ENCODE results near the gene C3orf49. TPM values are rescaled to one million over a fixed set of nuclear protein-coding genes. Genes with fewer than 3 reads are reported as not detected.
A peak's percentile ranks its signal among the peaks of the same experiment; 100 is the strongest.

Gene C3orf49, protein sequence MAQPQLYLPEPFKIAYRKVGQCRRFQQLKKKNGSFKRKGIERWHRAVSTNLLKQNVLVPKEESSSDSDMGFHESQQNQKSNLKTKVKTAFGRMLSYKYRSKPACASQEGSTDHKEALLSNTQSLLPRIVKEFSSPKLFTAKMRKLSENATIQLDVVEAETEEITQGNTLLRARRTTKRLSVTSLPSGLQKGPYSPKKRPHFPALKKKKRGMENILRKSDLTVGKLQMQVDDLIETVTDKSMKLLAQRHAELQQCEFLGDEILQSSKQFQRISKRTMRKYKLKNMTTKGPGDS
- not detected for total RNA-seq

DNA sequence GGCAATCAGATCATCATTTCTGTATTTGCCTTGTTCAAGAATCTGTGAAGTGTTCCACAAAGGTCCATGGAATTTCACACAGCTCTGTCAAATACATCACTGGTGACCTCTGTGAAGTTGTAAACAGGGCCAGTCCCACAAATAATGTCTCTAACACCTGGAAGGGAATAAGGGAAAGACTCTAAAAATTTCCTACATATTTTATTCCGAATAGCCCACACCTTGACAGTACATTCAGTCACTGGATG lies at the start of gene C3orf49:
C3orf49 (plus strand) TSS at position 149 of the 248 bp plus-strand sequence. CDS start 173 bp downstream, outside the sequence.
- no peak for TF ChIP-seq POLR2AphosphoS5 (IDR thresholded peaks at IDR 0.05)
- TF ChIP-seq POLR2A (IDR thresholded peaks at IDR 0.05) = no peak
- no peak for TF ChIP-seq CTCF (IDR thresholded peaks at IDR 0.05)
- WGBS = 93% methylated on average over 1 of the region's 1 CpG
- H3K27ac ChIP-seq = no peak within 1 kb of the TSS

GRCh38 chr3:63774781-63775180 lies 44.3 kb upstream of the C3orf49 start:
- TF ChIP-seq CTCF (IDR thresholded peaks at IDR 0.05) (no peak), POLR2AphosphoS5 (IDR thresholded peaks at IDR 0.05) (no peak), POLR2A (IDR thresholded peaks at IDR 0.05) (no peak)
- no peak overlapping the region for H3K27ac ChIP-seq
- intact Hi-C loops (cut with DNase I) = no loop called here
- 80% methylated on average over 5 of the region's 5 CpGs for WGBS
- DNase-seq (ENCODE audit: low spot score) = no peak
- no peaks in the 10 kb centered on the region for H3K27me3 ChIP-seq (replicated peaks; ENCODE audit: insufficient read depth)
- no peaks in the 10 kb centered on the region for H3K4me1 ChIP-seq (replicated peaks)
- no peaks in the 10 kb centered on the region for H3K36me3 ChIP-seq
- H3K4me3 ChIP-seq = no peak overlapping the region
- H3K9me3 ChIP-seq = no peaks in the 10 kb centered on the region

More for the DNA sequence above, at the start of gene C3orf49:
- H3K4me3 ChIP-seq = no peak within 1 kb of the TSS
- H3K9me3 ChIP-seq = no peaks in the 10 kb centered on the region
- H3K4me1 ChIP-seq (replicated peaks) = no peaks in the 10 kb centered on the region
- no peak for DNase-seq (ENCODE audit: low spot score)
- H3K36me3 ChIP-seq = no peaks in the 10 kb centered on the region
- intact Hi-C loops (cut with DNase I) = loop anchor here (2.0 kb wide), 1 partner anchor 468 kb away; no protein-coding TSS in a partner anchor
- no peaks in the 10 kb centered on the region for H3K27me3 ChIP-seq (replicated peaks; ENCODE audit: insufficient read depth)

DNA sequence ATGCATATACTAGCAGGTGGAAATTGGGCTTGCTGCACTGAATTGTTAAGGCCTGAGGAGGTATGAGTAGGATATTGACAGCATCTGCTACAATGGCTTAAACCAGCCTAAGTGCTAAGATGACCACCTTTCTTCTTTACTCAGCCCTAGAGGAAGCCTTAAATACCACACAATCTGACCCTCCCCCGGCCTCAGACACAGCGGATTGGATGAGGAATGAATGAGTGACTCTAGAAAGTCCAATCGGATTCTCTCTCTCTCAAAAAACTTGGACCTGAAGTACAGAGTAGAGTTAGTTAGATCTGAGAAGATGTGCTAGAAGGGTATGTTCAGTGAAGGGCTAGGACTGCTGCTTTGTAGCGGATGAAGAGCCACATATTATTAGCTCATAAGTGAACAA lies 39.9 kb upstream of the C3orf49 start:
- TF ChIP-seq CTCF (IDR thresholded peaks at IDR 0.05) (no peak), POLR2A (IDR thresholded peaks at IDR 0.05) (no peak)
- DNase-seq (ENCODE audit: low spot score) = no peak
- Histone ChIP-seq H3K36me3 (no peaks in the 10 kb centered on the region), H3K4me3 (no peak overlapping the region), H3K27ac (no peak overlapping the region), H3K27me3 (replicated peaks; ENCODE audit: insufficient read depth) (no peaks in the 10 kb centered on the region), H3K9me3 (no peaks in the 10 kb centered on the region), H3K4me1 (replicated peaks) (no peaks in the 10 kb centered on the region)
- WGBS = 95% methylated on average over 4 of the region's 4 CpGs
- intact Hi-C loops (cut with DNase I) = no loop called here

GRCh38 chr3:63791974-63792373 lies 27.1 kb upstream of the C3orf49 start:
- H3K4me1 ChIP-seq (replicated peaks) = no peaks in the 10 kb centered on the region
- no peaks in the 10 kb centered on the region for H3K36me3 ChIP-seq
- no peaks in the 10 kb centered on the region for H3K27me3 ChIP-seq (replicated peaks; ENCODE audit: insufficient read depth)
- H3K9me3 ChIP-seq = no peaks in the 10 kb centered on the region
- TF ChIP-seq CTCF (IDR thresholded peaks at IDR 0.05) (peak in 2 of 4 experiments; percentile 10 to 39), POLR2A (IDR thresholded peaks at IDR 0.05) (no peak)
- H3K4me3 ChIP-seq = no peak overlapping the region
- DNase-seq (ENCODE audit: low spot score) = no peak
- intact Hi-C loops (cut with DNase I) = no loop called here
- H3K27ac ChIP-seq = no peak overlapping the region
- 3% methylated on average over 1 of the region's 1 CpG for WGBS

DNA sequence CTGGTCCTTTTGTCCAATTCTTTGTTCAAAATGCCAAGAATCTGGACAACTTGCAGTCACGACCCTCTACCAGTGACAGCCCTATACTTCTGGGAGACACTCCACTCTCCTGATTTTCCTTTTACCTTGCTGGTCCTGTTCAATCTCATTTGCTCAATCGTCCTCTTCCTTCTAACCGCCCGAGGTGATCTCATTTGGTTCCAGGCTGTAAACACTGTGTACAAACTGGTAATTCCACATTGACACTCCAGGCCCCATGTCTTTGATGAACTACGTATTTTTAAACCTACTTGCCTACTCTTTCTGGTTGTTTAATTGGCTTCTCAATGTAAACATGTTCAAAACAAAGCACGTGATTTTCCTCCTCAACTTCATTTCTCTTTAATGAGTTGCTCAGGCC lies 23.7 kb upstream of the C3orf49 start:
- no peaks in the 10 kb centered on the region for H3K27me3 ChIP-seq (replicated peaks; ENCODE audit: insufficient read depth)
- H3K27ac ChIP-seq = no peak overlapping the region
- H3K4me1 ChIP-seq (replicated peaks) = no peaks in the 10 kb centered on the region
- TF ChIP-seq POLR2A (IDR thresholded peaks at IDR 0.05) (no peak), POLR2AphosphoS5 (IDR thresholded peaks at IDR 0.05) (no peak), CTCF (IDR thresholded peaks at IDR 0.05) (no peak)
- WGBS = 20% methylated on average over 6 of the region's 6 CpGs
- H3K9me3 ChIP-seq = no peaks in the 10 kb centered on the region
- intact Hi-C loops (cut with DNase I) = no loop called here
- DNase-seq (ENCODE audit: low spot score) = no peak
- no peak overlapping the region for H3K4me3 ChIP-seq
- no peaks in the 10 kb centered on the region for H3K36me3 ChIP-seq
